ENCODE results near the gene MANBA. TPM values are rescaled to one million over a fixed set of nuclear protein-coding genes. Genes with fewer than 3 reads are reported as not detected.

Gene MANBA
- total and polyA plus RNA-seq, 4 donors = 19.9 to 100 (median 32.1) TPM

- ATAC-seq (ENCODE audit: insufficient read depth, low FRiP score) (no peak), DNase-seq (no peak)
- Histone ChIP-seq H3K9ac (ENCODE audit: insufficient read depth in 1 of 2, low read length in 2 of 2) (no peak overlapping the region), H3K9me3 (ENCODE audit: control insufficient read depth in 4 of 4, insufficient read depth in 3 of 4, low read length in 3 of 4) (no peaks in the 10 kb centered on the region), H3K36me3 (ENCODE audit: control insufficient read depth in 4 of 4, insufficient read depth in 4 of 4, low read length in 4 of 4) (peaks cover 0 to 13% (median 5%) of the 10 kb centered on the region in 4 donors), H3K4me3 (no peak overlapping the region), H3K4me1 (ENCODE audit: control insufficient read depth in 5 of 5, insufficient read depth in 5 of 5, low read length in 5 of 5) (peaks cover 0 to 1% (median 0%) of the 10 kb centered on the region in 5 donors), H3K27me3 (ENCODE audit: control insufficient read depth in 3 of 3, insufficient read depth in 3 of 3, low read length in 2 of 3) (no peaks in the 10 kb centered on the region), H3K27ac (ENCODE audit: low read depth in 1 of 2, low read length in 1 of 2) (no peak overlapping the region)
- 95% methylated on average over 3 of the region's 3 CpGs for WGBS, 2 donors
- TF ChIP-seq, protein P1, sequence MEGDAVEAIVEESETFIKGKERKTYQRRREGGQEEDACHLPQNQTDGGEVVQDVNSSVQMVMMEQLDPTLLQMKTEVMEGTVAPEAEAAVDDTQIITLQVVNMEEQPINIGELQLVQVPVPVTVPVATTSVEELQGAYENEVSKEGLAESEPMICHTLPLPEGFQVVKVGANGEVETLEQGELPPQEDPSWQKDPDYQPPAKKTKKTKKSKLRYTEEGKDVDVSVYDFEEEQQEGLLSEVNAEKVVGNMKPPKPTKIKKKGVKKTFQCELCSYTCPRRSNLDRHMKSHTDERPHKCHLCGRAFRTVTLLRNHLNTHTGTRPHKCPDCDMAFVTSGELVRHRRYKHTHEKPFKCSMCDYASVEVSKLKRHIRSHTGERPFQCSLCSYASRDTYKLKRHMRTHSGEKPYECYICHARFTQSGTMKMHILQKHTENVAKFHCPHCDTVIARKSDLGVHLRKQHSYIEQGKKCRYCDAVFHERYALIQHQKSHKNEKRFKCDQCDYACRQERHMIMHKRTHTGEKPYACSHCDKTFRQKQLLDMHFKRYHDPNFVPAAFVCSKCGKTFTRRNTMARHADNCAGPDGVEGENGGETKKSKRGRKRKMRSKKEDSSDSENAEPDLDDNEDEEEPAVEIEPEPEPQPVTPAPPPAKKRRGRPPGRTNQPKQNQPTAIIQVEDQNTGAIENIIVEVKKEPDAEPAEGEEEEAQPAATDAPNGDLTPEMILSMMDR (IDR thresholded peaks at IDR 0.05; ENCODE audit: control extremely low read depth, extremely low read depth) = no peak
Measured at GRCh38 chr4:102787944-102788343, 27.2 kb upstream of the MANBA start.

DNA sequence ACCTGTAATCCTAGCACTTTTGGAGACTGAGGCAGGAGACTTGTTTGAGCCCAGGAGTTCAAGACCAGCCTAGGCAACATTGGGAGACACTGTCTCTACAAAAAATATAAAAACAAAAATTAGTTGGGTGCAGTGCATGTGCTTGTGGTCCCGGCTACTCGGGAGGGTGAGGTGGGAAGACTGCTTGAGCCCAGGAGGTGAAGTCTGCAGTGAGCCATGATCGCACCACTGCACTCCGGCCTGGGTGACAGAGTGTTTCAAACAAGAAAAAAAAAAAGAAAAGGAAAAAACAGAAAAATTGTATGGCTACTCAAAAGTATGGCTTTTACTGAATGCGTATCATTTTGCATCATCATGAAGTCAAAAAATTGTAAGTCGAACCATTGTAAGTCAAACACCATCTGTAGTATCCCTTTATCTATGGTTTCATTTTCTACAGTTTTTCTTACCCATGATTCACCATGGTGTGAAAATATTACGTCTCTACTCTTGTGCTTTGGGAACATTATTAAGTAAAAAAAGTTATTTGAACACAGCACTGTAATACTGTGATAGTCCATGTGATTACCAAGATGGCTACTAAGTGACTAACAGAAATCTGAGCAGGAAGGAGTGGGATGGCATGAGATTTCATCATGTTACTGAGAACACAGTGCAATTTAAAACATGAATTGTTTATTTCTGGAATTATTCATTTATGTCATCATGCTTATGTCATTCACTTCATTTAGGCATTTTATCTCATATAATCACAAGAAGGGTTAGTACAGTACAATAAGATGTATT is 26.5 kb upstream of the MANBA start:
- no peaks in the 10 kb centered on the region for H3K9me3 ChIP-seq (ENCODE audit: control insufficient read depth in 4 of 4, insufficient read depth in 3 of 4, low read length in 3 of 4)
- no peak overlapping the region for H3K27ac ChIP-seq (ENCODE audit: low read depth in 1 of 2, low read length in 1 of 2)
- ATAC-seq (ENCODE audit: insufficient read depth, low FRiP score) (peak; percentile 39), DNase-seq (no peak)
- no peak overlapping the region for H3K9ac ChIP-seq (ENCODE audit: insufficient read depth in 1 of 2, low read length in 2 of 2)
- H3K27me3 ChIP-seq (ENCODE audit: control insufficient read depth in 3 of 3, insufficient read depth in 3 of 3, low read length in 2 of 3) = no peaks in the 10 kb centered on the region
- H3K36me3 ChIP-seq (ENCODE audit: control insufficient read depth in 4 of 4, insufficient read depth in 4 of 4, low read length in 4 of 4) = peaks cover 0 to 8% (median 2%) of the 10 kb centered on the region in 4 donors
- 94% methylated on average over 7 of the region's 7 CpGs for WGBS, 2 donors
- TF ChIP-seq, protein P1 (IDR thresholded peaks at IDR 0.05; ENCODE audit: control extremely low read depth, extremely low read depth) = no peak
- peaks cover 0 to 1% (median 0%) of the 10 kb centered on the region in 5 donors for H3K4me1 ChIP-seq (ENCODE audit: control insufficient read depth in 5 of 5, insufficient read depth in 5 of 5, low read length in 5 of 5)
- no peak overlapping the region for H3K4me3 ChIP-seq

DNA sequence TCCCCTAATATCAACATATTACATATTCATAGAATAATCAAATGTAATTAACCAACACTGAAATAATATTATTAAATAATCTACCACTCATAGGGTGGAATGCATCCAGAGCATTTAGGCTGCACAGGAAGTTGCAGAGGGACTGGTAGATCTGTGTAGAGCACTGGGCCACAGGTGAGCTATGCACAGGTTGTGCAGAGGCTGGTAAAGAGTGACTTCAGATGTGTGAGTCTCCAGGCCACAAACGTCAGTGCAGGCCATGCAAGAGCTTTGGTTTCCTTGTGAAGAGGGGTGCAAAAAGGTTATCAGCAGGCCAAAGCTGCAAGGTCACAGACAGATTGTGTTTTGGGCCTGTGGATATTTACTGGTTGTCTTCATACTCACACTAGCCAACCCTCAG is 25.5 kb upstream of the MANBA start:
- no peak for ATAC-seq (ENCODE audit: insufficient read depth, low FRiP score)
- H3K9ac ChIP-seq (ENCODE audit: insufficient read depth in 1 of 2, low read length in 2 of 2) = no peak overlapping the region
- TF ChIP-seq, protein P1 (IDR thresholded peaks at IDR 0.05; ENCODE audit: control extremely low read depth, extremely low read depth) = no peak

More for the DNA sequence above, 25.5 kb upstream of the MANBA start:
- no peaks in the 10 kb centered on the region for H3K9me3 ChIP-seq (ENCODE audit: control insufficient read depth in 4 of 4, insufficient read depth in 3 of 4, low read length in 3 of 4)
- 51 to 66% methylated on average over 1 of the region's 1 CpG for WGBS, 2 donors
- no peaks in the 10 kb centered on the region for H3K27me3 ChIP-seq (ENCODE audit: control insufficient read depth in 3 of 3, insufficient read depth in 3 of 3, low read length in 2 of 3)
- peaks cover 0 to 2% (median under 1%) of the 10 kb centered on the region in 4 donors for H3K36me3 ChIP-seq (ENCODE audit: control insufficient read depth in 4 of 4, insufficient read depth in 4 of 4, low read length in 4 of 4)
- DNase-seq = no peak
- peaks cover 0 to 1% (median 0%) of the 10 kb centered on the region in 5 donors for H3K4me1 ChIP-seq (ENCODE audit: control insufficient read depth in 5 of 5, insufficient read depth in 5 of 5, low read length in 5 of 5)
- no peak overlapping the region for H3K27ac ChIP-seq (ENCODE audit: low read depth in 1 of 2, low read length in 1 of 2)
- H3K4me3 ChIP-seq = no peak overlapping the region

All from lung (tissue), 12 donors.